Stimulated activated CD8-positive, alpha-beta memory T cell treated with anti-CD3 and anti-CD28 coated beads, Interleukin-12 subunit alpha, Interleukin-12 subunit beta, amount 100 ng/mL, for 1 hour (primary cell): ENCODE measurements around the gene STK39.
"Not testable (repeated sequence)": the region's sequence is repeated elsewhere in the genome, so short reads cannot be mapped to it uniquely, and the experiment has no call there.

Experiments used
- DNase-seq: peaks from one replicate; pipeline ENCODE4 v3.0.0-alpha.2; 2020; ENCODE audit warnings: low read depth

The STK39 gene

DNA sequence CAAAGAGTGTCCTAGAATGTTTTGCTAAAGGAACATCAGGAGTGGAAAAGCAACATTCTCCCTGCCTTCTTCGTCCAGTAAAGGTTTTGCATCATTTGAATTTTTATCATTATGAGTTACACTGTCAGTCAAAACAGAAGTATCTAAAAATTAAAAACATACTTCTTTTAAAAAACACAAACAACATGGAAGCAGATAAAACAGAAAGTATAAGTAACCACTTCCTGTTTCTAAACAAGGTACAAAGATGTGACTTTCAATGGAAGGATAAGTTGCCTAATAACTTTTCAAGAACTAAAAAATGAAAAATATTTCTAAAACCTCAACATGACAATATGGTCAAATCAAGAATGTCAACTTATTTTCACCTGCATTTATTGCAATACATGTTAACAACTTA, 158.2 kb downstream of the STK39 start:
- no peak for DNase-seq

DNA sequence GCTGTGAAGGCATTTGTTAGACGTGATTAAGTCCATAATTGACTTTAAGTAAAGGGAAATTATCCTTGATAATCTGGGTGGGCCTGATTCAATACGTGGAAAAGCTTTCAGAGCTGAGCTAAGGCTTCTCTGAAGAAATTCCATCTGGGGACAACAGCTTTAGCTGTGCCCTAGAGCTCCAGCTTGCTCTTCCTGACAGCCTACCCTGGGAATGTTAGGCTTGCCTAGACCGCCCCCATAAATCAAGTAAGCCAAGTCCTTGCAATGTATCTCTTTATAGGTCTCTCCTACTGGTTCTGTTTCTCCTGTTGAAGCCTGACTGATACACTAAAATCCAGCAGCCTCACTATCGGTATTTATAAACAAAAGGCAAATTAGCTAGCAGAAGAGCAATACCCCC, 160.0 kb downstream of the STK39 start:
- no peak for DNase-seq

DNA sequence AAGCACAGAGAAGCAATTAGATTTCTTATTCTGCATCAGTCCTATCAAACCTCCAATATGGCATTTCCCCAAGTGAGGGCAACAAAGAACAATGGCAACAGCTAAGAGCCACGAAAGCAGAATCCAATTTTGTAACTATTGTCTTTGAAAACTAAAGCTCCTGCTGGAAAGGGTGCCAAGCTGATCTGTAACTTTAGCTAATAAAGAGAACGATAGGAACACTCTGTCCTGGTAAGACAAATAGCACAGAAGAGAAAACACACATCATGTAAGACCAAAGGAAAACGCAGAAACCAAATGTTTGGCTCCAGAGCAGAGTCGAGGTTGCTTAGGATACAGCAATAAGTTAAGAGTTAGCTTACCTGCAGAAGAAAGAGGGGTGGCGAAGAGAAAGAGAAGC, 160.5 kb downstream of the STK39 start:
- DNase-seq: no peak

DNA sequence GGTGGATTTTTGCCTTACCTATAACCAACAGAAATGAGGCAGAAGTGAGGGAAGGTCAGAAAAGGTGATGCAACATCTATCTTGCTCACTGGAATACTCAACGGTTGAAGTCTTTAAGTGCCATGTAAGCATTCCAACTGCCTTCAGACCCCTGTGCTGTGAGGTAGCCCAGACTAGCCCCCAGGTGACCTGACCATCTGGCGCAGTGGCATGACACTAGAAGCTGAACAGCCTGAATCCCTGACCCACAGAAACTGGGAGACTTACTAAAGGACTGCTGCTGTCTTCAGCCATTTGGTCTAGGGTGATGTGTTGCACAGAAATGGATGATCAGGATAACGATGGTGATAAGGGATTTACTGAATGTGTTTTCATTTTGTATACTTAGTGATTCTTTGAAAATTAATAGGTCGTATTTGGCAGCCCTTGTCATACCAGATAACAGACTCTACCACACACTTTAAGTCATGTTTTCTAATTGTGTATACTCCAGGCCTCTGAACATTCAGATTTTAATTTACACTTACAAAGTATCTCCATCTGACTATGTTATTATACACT, 161.5 kb downstream of the STK39 start:
- DNase-seq: no peak

DNA sequence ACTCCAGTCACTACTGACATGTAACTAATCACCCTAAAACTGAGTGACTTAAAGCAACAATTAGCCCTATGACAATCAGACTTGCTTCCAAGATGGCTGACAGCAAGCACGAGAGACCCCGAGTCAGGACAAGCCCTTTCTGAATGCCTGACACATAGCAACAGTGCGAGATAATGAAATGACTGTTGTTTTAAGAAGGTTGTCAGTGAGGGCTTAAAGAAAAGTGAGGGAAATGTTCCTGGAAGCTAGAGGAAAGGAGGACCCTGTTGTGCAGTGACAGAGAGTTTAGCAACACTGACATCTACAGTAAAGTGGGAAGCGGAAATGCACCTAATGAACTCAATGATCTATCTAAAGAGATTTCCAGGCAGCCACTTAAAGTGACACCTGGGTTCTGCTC, 163.1 kb downstream of the STK39 start:
- DNase-seq: no peak

DNA sequence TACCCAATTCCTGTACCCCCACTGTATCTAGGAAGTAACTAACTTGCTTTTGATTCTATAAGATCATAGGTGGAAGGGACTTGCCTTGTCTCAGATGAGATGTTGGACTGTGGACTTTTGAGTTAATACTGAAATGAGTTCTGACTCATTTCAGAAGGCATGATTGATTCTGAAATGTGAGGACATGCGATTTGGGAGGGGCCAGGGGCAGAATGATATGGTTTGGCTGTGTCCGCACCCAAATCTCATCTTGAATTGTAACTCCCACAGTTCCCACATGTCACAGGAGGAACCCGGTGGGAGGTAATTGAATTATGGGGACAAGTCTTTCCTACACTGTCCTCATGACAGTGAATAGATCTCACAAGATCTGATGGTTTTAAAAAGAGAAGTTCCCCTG, 165.9 kb downstream of the STK39 start:
- DNase-seq: not testable (repeated sequence)

DNA sequence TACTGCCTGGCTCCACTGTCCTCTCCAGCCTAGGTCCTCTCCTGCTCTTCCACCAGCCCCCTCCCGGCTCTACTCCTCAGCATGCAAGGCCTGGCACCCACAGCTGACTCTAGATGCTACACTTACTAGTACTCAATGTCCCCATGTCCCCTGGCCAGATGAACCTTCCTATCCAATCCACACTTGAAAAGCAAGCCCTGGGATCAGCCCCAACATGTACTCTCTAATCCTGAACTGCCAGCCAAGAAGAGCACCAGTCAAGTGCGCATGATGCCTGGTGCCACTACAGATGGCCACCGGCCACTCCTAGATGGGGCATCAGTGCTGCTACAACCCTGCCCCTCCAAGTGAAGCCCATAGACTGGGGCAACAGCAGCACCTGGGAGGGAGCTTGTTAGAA, 168.2 kb downstream of the STK39 start:
- no peak for DNase-seq

DNA sequence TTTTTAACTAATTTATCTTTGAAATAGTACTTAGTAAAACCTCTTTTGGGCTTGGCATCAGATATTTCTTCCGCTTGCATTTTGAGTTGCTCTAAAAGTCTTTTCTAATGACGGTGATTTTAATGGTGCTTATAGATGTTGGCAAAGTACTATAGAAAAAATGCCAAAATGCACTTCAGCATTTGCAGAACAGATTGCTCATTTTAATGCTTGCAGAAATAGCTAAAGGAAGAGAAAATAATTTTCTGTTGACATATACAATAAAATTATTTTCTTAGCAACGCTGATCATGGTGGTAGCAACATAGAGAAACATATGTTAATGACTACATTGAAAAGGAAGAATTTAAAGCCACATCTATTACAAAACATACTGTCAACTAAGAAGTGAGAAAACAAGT, 170.7 kb downstream of the STK39 start:
- DNase-seq: no peak

DNA sequence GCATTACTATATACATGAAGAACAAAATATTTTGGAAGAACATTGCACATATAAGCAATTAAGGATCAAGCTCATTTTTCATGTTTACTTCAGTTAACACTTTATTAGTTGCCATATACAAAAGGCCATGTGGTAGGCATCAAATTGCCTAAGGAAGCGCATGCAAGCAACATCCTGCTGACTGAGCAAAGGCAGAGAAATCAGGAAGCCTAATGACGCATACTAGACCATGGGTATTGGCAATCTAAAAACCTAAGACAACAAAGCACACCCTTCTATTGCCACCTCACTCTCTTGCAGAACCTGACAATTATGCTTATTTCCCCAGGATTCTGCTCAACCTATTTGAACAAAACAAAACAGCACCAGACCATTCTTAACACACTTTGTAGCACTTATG, 171.9 kb downstream of the STK39 start:
- DNase-seq: no peak

DNA sequence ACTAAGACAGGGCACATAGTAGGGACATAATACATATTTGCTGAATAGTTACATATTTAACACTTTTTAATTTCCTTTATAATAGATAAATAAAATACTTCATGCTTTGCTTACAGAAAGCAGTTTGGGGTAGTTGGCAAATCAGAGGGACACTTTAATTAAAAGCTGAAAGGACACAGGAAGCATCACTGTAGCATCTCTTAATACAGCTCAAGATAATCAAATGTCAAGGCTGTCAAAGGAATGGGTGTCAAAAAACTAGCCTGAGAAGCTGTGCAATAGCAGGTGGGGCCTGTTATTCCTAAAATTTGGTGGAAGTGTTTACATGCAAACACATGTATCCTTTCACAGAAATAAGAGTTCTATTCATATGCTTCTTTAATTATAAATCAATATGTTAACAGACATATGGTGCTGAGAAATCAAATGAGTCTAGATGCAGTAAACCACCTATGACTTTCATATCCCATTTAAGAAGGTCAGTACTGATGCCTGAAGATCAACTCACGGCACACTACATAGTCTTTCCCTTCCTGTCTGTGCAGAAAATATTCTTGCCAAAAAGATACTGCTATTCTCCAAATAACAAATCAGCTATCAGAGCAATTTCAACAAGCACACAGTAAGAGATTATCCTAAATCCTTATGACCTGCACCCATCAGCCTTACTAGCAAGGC, 174.6 kb downstream of the STK39 start:
- DNase-seq: no peak

DNA sequence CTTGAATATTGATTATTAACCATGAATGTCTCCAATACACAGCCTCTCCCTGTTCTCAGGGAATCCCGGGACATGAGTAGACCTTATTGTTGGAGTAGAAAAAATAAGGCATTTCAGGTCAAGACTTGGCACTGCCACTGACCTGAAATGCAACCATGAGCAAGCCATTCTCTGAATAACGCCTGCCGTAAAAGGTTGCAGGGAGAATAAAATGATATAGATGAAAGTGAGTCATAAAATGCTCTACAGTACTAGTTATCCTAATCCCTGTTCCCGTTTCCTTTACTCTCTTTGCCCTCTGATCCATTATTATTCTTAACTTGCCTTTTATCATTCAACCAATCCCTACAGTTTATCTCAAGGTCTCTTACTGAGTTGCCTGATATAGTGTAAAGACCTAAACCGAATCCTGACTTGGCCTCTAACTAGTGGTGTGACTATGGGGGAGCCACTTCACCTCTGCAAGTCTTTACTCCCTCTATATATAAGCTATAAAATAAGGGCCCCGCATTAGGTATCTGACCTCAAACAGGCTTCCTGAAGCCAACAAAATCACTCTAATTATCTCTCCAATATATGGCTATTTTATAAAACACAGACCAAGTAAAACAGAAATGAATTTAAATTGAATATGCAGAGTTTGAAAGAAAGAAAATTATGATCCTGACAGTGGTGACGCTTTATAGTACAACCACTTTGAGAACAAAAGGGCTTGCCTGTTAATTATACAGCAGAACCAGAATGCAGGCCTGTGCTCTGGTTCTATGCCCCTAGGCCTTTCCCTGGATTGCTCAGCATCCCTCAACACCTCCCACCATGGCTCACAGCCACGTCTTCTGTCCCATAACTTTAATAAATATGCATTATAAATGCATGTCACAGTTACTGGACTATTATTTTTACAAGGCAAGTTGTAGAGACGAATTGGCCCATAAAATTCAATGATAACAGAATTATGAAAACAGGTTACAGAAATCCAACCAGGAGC, 183.1 kb downstream of the STK39 start:
- no peak for DNase-seq

DNA sequence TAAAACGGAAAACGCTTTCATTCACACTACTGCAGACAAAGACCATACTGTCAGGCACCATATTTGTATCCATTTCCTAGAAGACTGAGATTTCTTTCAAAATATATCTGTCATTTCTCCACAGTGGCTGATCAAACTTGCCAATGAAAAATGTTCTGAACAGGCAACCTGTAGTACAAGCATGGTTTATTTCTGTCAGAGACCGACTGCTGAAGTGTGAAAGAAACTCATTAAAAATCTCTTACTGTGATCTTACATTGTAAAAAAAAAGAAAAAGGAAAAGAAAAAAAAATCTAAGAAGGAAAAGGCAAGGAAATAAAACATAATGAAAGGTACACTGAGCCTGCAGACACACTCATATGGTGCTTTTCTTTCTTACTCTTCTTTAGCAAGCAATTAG, 184.5 kb downstream of the STK39 start:
- no peak for DNase-seq

DNA sequence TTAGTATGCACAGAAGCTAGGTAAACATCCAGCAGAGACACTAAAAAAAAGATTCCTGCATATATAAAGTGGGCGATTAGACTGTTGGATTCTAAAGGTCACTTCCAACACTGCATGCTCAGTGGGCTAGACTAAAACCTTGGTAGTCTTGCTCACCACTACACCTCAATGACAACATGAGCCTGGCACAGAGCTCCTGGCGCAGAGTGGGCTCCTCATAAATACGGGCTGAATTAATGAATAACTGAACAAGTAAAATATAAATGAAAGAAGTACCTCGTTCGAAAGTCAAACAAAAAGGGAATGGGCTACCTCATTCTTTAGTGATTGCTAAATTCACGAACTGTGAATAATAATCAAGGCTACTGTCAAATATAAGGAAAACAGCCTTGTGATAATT, 185.3 kb downstream of the STK39 start:
- DNase-seq: no peak

DNA sequence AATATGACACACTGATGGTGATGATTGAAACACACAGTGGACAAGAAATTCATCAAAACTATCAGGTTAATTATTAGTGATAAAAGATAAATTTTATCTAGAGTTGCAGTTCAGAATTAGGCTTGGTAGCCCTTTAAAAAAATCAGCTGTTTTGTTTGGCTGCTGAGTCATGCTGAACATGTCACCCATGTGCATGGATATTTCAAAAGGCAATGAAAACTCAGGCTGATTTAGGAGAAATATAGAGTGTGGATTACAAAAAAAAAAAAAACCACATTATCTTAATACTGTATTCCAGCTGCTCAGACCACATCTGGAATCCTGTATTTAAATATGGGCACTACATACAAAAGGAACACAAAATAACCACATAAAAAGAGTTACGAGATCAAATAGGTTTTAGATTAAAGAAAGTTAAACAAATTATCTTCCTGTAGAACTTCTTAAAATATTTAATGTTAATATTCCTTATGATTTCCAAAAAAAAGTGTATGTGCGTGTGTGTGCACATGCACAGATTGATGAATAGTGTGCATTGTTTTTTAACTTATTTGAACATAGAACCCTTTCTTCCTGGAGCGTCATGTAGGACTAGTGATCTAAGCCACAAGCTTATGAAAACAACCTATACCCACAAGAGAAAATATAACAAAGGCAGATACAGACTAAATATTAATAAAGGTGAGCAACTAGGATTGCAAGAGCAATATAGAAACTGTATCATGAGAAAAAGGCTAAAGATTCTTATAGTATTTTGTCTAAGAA, 186.2 kb downstream of the STK39 start:
- DNase-seq: no peak

DNA sequence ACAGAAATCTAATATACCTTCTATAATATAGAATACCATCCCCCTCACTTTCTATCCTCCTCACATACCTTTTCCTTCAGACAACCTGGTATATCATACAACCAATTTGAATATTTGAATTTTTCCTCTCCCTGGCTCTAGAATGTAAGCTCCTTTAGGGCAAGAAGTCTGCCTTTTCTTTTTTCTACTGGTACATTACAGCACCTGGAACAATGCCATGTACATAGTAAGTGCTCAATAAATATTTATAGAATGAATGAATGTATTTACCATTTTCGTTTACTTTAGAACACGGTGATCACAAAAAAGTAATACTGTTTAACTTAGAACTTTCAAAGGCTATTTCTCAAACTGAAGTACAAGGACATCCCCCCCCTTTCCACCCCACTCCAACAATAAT, 187.6 kb downstream of the STK39 start:
- DNase-seq: no peak

DNA sequence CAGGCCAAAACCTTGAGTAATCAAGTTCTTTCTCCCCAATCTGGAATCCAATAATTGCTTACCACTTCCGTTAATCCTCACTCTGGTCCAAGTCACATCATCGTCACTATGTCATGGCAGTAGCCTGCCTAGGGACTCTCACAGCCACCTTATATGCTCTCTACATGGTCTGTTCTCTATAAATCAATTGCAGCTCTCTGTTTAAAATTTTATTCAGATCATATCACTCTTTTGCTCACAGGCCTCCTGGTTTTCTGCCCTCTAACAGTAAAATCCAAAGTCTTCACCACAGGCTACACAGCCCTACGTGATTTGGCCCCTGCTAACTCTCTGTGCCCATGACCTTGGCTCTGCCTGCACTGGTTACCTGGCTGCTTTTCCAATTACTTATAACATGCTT, 188.7 kb downstream of the STK39 start:
- no peak for DNase-seq

DNA sequence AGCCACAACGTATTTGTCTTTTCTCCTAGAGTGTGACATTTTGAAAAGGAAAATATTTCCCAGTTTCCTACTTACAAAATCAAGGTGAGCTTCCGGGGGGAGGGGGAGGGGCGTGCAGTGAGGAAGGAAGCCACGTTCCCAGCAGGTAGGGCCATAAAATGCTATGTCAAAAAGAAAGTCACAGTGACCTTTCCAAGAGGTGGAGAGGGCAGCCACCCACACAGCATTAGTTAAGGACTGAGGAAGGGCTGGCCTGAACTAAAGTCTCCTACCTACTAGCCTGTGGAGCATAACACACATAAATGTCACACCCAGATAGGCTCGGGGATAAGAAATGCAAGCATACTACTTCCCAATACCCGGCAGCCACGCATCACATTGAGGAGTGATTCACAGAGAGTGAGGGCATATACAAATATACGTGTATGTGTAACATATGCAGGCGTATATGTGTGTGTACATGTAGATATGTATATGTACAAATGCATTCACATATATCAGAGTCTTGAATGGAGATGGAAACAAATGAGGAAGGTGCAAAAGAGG, 191.1 kb downstream of the STK39 start:
- DNase-seq: no peak

DNA sequence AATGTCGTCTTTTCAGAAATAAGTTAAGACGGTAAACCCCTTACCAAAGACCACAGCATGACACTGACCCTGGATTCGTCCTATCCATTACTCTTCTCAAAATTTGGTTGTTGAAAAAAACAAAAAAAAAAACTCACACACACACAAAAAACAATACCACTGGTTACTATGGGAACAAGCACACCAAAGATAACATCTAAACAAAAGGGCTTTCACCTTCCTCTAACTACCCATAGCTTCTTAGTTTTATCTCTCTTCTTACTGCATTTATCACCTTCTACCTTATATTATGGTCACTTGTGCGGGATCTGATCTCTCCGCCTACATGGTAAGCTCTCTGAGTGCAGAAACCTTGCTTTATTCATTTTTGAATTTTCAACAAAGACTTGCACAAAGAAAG, 192.7 kb downstream of the STK39 start:
- no peak for DNase-seq

DNA sequence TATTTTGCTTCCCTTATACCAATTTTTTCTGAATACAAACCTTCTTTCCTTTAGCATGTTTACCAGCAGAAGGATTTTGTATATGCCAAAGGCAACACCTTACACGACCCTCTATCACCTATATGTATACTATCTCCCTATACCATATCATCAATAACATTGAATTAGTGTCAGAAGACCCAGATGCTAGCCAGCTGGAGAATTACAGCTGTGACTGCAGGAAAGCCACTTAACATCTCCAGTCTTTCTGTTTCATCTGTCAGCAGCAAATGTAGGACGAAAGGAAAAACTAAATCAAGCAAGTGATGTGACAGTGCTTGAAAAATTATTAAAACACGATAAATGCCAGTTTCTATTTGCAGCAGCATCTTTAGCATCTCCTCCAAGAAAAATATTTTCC, 193.7 kb downstream of the STK39 start:
- DNase-seq: no peak

DNA sequence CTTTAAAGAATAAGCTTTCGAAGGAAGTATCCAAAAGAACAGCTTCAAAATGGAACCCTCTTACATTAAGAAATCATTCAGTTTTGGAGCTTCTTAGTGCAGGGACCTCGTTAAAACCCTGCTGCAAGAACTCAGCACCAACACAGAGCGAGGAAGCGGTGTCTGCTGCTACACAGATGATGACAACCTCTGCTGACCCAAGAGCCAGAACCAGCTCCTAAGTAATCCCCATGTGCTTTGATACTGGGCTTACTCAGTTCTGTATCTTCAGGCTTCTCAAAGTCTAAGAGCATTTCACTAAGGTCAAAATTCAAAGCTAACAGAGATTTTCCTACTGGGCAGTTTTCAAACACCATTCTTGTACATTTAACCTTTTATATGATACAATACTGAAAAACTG, 194.6 kb downstream of the STK39 start:
- no peak for DNase-seq

DNA sequence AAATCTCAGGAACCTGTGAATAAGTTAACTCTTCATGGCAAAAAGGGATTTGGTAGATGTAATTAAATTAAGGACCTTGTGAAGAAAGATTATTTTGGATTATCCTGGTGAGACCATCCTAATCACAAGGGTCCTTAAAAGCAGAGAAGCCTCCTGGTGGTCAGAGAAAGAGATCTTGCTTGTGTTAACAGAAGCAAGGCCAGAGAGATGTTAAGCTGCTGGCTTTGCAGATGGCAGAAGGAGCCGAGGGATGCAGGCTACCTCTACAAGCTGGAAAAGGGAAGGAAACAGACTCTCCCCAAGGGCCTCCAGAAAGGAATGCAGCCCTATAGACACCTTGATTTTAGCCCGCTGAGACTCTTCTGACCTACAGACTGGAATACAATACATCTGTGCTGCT, 197.0 kb downstream of the STK39 start:
- DNase-seq: no peak

DNA sequence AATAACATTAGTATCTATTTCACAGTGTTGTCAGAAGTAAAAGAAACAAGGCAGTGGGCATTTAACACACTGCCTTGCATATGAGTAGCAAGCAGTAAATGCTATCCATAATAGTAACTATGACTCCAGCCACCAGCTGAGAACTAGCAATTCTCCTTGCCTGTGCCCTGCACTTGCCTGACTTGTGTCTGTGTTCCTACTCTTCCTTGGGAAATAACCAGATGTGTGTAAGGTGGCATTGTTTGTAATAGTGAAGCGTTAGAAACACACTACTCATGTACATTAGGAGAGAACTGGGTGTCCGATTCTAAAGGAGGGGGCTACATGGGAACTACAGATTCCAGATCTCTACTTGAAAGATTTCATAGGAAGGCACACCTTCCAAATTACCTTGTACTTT, 197.8 kb downstream of the STK39 start:
- DNase-seq: no peak
